ENCODE results near the gene APOC1.

DNA sequence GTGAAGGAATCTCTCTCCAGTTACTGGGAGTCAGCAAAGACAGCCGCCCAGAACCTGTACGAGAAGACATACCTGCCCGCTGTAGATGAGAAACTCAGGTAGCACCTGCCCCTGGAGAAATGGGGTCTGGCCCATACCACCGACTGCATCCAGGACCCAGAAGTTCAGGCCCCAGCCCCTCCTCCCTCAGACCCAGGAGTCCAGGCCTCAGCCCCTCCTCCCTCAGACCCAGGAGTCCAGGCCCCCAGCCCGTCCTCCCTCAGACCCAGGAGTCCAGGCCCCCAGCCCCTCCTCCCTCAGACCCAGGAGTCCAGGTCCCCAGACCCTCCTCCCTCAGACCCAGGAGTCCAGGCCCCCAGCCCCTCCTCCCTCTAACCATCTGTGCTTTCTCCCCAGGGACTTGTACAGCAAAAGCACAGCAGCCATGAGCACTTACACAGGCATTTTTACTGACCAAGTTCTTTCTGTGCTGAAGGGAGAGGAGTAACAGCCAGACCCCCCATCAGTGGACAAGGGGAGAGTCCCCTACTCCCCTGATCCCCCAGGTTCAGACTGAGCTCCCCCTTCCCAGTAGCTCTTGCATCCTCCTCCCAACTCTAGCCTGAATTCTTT is 34.5 kb downstream of the APOC1 start:
- no peak for TF ChIP-seq POLR2A (IDR thresholded peaks at IDR 0.05)
- TF ChIP-seq CTCF (IDR thresholded peaks at IDR 0.05 in 4 of 5, conservative IDR thresholded peaks at IDR 0.05 in 1 of 5), result no peak
